ENCODE data around the gene SDR9C7. TPM values are rescaled to one million over a fixed set of nuclear protein-coding genes. Genes with fewer than 3 reads are reported as not detected.

The SDR9C7 gene
- total RNA-seq, 1 experiment from 2014 or later: not detected

DNA sequence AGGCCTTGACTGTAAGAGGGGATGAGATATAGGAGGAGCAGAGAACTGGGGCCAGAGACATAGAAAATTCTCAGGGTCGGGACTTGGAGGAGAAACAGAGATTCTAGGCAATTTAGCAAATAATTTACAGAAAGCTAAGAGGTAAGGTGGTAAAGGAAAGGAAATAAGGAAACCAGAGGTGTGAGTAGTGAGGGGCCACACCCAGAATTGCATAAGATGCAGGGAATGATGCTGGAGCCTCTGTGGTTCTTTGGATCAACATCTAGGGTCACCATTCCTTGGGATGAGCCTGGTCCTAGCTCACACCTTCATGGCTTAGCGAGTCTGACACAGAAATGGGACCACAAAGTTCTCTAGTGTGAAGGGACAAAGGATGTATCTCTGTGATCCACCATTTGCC lies 949 bp upstream of the SDR9C7 start:
- H4K20me1 ChIP-seq (ENCODE audit: low read length): no peaks in the 10 kb centered on the region
- TF ChIP-seq EZH2 (IDR thresholded peaks at IDR 0.05; ENCODE audit: low read length, unreplicated experiment): no peak
- TF ChIP-seq EZH2phosphoT487 (IDR thresholded peaks at IDR 0.05; ENCODE audit: borderline replicate concordance, low read length): no peak
- TF ChIP-seq, protein P1, sequence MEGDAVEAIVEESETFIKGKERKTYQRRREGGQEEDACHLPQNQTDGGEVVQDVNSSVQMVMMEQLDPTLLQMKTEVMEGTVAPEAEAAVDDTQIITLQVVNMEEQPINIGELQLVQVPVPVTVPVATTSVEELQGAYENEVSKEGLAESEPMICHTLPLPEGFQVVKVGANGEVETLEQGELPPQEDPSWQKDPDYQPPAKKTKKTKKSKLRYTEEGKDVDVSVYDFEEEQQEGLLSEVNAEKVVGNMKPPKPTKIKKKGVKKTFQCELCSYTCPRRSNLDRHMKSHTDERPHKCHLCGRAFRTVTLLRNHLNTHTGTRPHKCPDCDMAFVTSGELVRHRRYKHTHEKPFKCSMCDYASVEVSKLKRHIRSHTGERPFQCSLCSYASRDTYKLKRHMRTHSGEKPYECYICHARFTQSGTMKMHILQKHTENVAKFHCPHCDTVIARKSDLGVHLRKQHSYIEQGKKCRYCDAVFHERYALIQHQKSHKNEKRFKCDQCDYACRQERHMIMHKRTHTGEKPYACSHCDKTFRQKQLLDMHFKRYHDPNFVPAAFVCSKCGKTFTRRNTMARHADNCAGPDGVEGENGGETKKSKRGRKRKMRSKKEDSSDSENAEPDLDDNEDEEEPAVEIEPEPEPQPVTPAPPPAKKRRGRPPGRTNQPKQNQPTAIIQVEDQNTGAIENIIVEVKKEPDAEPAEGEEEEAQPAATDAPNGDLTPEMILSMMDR (conservative IDR thresholded peaks at IDR 0.05; ENCODE audit: low read depth, low read length): no peak
- H3F3A ChIP-seq (ENCODE audit: low read length, unreplicated experiment): no peaks in the 10 kb centered on the region
- H3K36me3 ChIP-seq (ENCODE audit: low read depth, low read length): no peaks in the 10 kb centered on the region
- intact Hi-C loops (cut with micrococcal nuclease): no loop called here
- ChIA-PET CTCF (interaction anchor here (0.7 kb wide), 1 partner anchor 1096 kb away, joined by 3 read pairs; no protein-coding TSS in a partner anchor), POLR2A (ENCODE audit: unreplicated experiment) (no interaction called here)
- DNase-seq (no peak), ATAC-seq (no peak)
- no peaks in the 10 kb centered on the region for H3K79me2 ChIP-seq (ENCODE audit: low read length)
- H3K9ac ChIP-seq (ENCODE audit: low read length): no peak overlapping the region
- H3K4me2 ChIP-seq (ENCODE audit: low read length): no peak overlapping the region
- H3K9me2 ChIP-seq (replicated peaks; ENCODE audit: low read length): no peaks in the 10 kb centered on the region; the same call in 1 of the 2 replicates
- H3K4me1 ChIP-seq (ENCODE audit: insufficient read depth, low read length): peaks cover 6% of the 10 kb centered on the region; the same call in 1 of the 2 replicates
- no TSS peak for BruUV-seq (replicated peaks)
- no peak overlapping the region for H2AFZ ChIP-seq (ENCODE audit: low read length)
- H3K27me3 ChIP-seq (ENCODE audit: low read length): no peaks in the 10 kb centered on the region
- H3K27ac ChIP-seq (ENCODE audit: low read length): no peak overlapping the region
- H3K9me3 ChIP-seq (ENCODE audit: low read length): no peaks in the 10 kb centered on the region
- no peak overlapping the region for H3K4me3 ChIP-seq (ENCODE audit: low read length)

DNA sequence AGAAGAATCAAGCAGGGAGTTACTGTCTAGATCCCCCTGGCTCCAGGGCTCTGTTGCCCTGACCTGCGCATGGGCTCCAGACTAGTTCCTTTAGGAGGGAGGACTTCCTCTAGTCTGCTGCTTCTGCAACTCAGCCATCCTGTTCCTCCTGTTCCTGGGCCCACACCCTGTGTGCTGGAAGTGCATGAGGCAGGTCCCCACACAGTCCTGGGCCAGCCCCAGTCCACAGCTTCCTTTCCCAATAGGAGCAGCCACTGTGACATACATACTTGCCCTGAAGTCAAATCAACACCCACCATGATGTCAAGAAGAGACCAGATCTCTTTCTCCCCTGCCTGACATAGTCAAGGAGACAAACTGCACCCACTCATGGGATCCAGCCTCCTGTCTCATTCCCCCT lies 1.3 kb downstream of the SDR9C7 start:
- H3K27me3 ChIP-seq (ENCODE audit: low read length): no peaks in the 10 kb centered on the region
- no TSS peak for BruUV-seq (replicated peaks)
- no peak for DNase-seq
- POLR2A ChIA-PET (ENCODE audit: unreplicated experiment): no interaction called here
- CTCF ChIA-PET: no interaction called here
- H3K4me2 ChIP-seq (ENCODE audit: low read length): no peak overlapping the region
- H2AFZ ChIP-seq (ENCODE audit: low read length): no peak overlapping the region
- no peaks in the 10 kb centered on the region for H3K36me3 ChIP-seq (ENCODE audit: low read depth, low read length)
- H3K79me2 ChIP-seq (ENCODE audit: low read length): no peaks in the 10 kb centered on the region
- H3K9me2 ChIP-seq (replicated peaks; ENCODE audit: low read length): no peaks in the 10 kb centered on the region; the same call in 1 of the 2 replicates
- no peaks in the 10 kb centered on the region for H3K9me3 ChIP-seq (ENCODE audit: low read length)
- H3K9ac ChIP-seq (ENCODE audit: low read length): no peak overlapping the region
- TF ChIP-seq EZH2phosphoT487 (IDR thresholded peaks at IDR 0.05; ENCODE audit: borderline replicate concordance, low read length): no peak
- no peaks in the 10 kb centered on the region for H4K20me1 ChIP-seq (ENCODE audit: low read length)
- H3K27ac ChIP-seq (ENCODE audit: low read length): no peak overlapping the region
- H3K4me3 ChIP-seq (ENCODE audit: low read length): no peak overlapping the region
- intact Hi-C loops (cut with micrococcal nuclease): no loop called here
- peaks cover 6% of the 10 kb centered on the region; the same call in 1 of the 2 replicates for H3K4me1 ChIP-seq (ENCODE audit: insufficient read depth, low read length)
- peak; percentile 27; the same call in 1 of the 2 replicates for ATAC-seq
- no peaks in the 10 kb centered on the region for H3F3A ChIP-seq (ENCODE audit: low read length, unreplicated experiment)

DNA sequence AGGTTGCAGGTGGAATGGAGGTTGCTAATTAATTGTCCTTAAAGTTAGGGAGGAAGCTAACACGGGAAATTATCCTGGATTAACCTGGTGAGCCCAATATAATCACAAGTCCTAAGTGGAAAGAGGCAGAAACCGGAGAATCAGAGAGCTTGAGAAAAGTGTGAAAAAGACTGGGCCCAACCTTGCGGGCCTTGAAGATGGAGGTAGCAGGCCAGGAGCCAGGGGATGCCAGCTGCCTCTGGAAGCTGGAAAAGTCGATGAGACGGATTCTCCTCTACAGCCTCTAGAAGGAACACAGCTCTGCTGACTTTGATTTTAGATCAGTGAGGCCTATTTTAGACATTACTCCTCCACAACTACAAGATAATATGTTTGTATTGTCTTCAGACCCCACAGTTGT lies 2.1 kb downstream of the SDR9C7 start:
- no peaks in the 10 kb centered on the region for H4K20me1 ChIP-seq (ENCODE audit: low read length)
- no peak overlapping the region for H3K4me3 ChIP-seq (ENCODE audit: low read length)
- BruUV-seq (replicated peaks): no TSS peak
- no peaks in the 10 kb centered on the region for H3K79me2 ChIP-seq (ENCODE audit: low read length)
- no peak overlapping the region for H3K9ac ChIP-seq (ENCODE audit: low read length)
- ChIA-PET CTCF (no interaction called here), POLR2A (ENCODE audit: unreplicated experiment) (no interaction called here)
- H3K27ac ChIP-seq (ENCODE audit: low read length): no peak overlapping the region
- no peaks in the 10 kb centered on the region for H3F3A ChIP-seq (ENCODE audit: low read length, unreplicated experiment)
- no peaks in the 10 kb centered on the region for H3K36me3 ChIP-seq (ENCODE audit: low read depth, low read length)
- H3K4me2 ChIP-seq (ENCODE audit: low read length): no peak overlapping the region
- H3K4me1 ChIP-seq (ENCODE audit: insufficient read depth, low read length): peaks cover 6% of the 10 kb centered on the region; the same call in 1 of the 2 replicates
- DNase-seq (no peak), ATAC-seq (no peak)
- H2AFZ ChIP-seq (ENCODE audit: low read length): no peak overlapping the region
- H3K27me3 ChIP-seq (ENCODE audit: low read length): peaks cover 4% of the 10 kb centered on the region; the same call in 1 of the 2 replicates
- H3K9me3 ChIP-seq (ENCODE audit: low read length): no peaks in the 10 kb centered on the region
- H3K9me2 ChIP-seq (replicated peaks; ENCODE audit: low read length): no peaks in the 10 kb centered on the region
- TF ChIP-seq, protein P1 (conservative IDR thresholded peaks at IDR 0.05; ENCODE audit: low read depth, low read length): no peak
- no peak for TF ChIP-seq EZH2 (IDR thresholded peaks at IDR 0.05; ENCODE audit: low read length, unreplicated experiment)
- TF ChIP-seq EZH2phosphoT487 (IDR thresholded peaks at IDR 0.05; ENCODE audit: borderline replicate concordance, low read length): no peak
- intact Hi-C loops (cut with micrococcal nuclease): no loop called here
